ENCODE measurements around the gene SELP. TPM values are rescaled to one million over a fixed set of nuclear protein-coding genes. Genes with fewer than 3 reads are reported as not detected.

SELP gene
- total RNA-seq, 1 donor from 2014 or later = not detected

Other genes with a start within 250 kb of the SELP start
- gene CCDC181, start 202.7 kb downstream of the SELP start, total RNA-seq = 1.1 and 1.5 TPM in 2 replicates
- 12.5 and 14.1 TPM in 2 replicates for gene SLC19A2, start 144.2 kb downstream of the SELP start, total RNA-seq
- 0.10 and 0.18 TPM in 2 replicates for gene F5, start 43.6 kb downstream of the SELP start, total RNA-seq
- 0.54 and 1.5 TPM in 2 replicates for gene SELL, start 81.5 kb upstream of the SELP start, total RNA-seq
- not detected in 2 replicates for gene SELE, start 104.0 kb upstream of the SELP start, total RNA-seq
- 3.9 and 4.1 TPM in 2 replicates for gene METTL18, start 164.8 kb upstream of the SELP start, total RNA-seq

All from astrocyte (in vitro differentiated cells and primary cell).